ENCODE measurements around the gene MORN3.

GRCh38 chr12:121657305-121658008, 12.0 kb downstream of the MORN3 start:
- no peak for TF ChIP-seq REST (IDR thresholded peaks at IDR 0.05; ENCODE audit: low read depth)
- TF ChIP-seq CREB1 (IDR thresholded peaks at IDR 0.05; ENCODE audit: low read depth), result no peak
- no peak for TF ChIP-seq RAD21 (IDR thresholded peaks at IDR 0.05; ENCODE audit: low read depth)
